Erythroblast (primary cell): Measurements from ENCODE around the gene CFAP46.

Experiments used
- GATA1 ChIP-seq: IDR thresholded peaks from 2 replicates; pipeline ENCODE4 v1.6.1; 2011; ENCODE audit warnings: low read depth, mild to moderate bottlenecking, control low read depth, low read length, moderate library complexity
- POLR2A ChIP-seq: IDR thresholded peaks from 2 replicates; pipeline ENCODE4 v1.6.1; 2011; ENCODE audit warnings: mild to moderate bottlenecking, low read length

DNA sequence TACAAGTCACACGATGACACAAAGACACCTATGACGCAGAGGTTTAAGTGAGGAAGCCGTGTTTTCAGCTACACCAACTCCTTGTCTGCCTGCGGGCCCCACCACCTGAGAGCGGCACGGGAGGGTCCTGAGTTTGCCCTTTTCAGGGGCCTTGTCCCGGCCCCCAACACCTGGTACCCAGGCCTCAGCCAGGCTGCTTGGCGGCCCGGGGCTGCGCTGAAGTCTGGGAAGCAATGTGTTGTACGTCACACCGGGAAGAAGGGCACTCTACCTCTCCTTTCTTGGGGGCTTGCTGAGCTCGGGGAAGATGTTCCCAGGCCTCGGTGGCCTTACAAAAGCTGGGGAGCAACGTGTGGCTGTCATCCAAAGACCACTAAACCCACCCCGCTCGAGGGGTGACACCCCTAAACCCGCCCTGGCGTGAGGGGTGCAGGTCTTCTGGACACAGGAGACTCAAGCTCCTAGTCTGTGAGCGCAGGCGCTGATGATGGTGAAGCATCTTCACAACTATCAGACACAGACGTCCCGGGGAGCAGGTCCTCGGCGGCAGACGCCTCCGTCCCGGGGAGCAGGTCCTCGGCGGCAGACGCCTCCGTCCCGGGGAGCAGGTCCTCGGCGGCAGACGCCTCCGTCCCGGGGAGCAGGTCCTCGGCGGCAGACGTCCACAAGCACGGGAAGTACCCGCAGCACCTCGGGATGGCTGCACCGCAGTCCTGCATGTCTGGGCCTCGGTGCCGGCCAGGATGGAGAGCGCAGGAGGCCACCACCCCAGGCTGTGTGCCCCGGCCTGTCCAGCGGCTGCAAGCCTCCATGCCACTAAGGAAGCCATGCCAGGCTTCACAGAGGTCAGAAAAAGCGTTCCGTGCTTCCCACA, 15.4 kb downstream of the CFAP46 start:
- TF ChIP-seq POLR2A = no peak
- TF ChIP-seq GATA1 = no peak
